Heart left ventricle (tissue), 16 donors: ENCODE data around the gene LCN2. TPM values are rescaled to one million over a fixed set of nuclear protein-coding genes. Genes with fewer than 3 reads are reported as not detected.

Source experiments
- ATAC-seq, 4 donors: fragments of 200-7000 bp; cut with Tn5 transposase; one replicate each; pipeline ENCODE4 v1.9.1; 2020 to 2022; ENCODE audit warnings: moderate library complexity in 4 of 4, mild to moderate bottlenecking in 3 of 4, moderate number of reproducible peaks in 1 of 4
- DNase-seq, 5 donors: peaks; one replicate each; pipeline ENCODE4 v3.0.0-alpha.2; 2020
- H3K27ac ChIP-seq, 12 donors: fragments of 200-600 bp; sonication (generic) in 4 of 12; one replicate each; pipeline versions ENCODE4 v1.5.0 to v1.8.0; 2016 to 2022; ENCODE audit warnings: mild to moderate bottlenecking in 2 of 12
- H3K27me3 ChIP-seq, 9 donors: fragments of 200-600 bp; sonication (generic) in 2 of 9; one replicate each; pipeline versions ENCODE4 v1.5.1 to v1.8.0; 2016 to 2022; ENCODE audit warnings: mild to moderate bottlenecking in 3 of 9
- H3K36me3 ChIP-seq, 9 donors: fragments of 200-600 bp; sonication (generic) in 2 of 9; one replicate each; pipeline versions ENCODE4 v1.5.0 to v1.8.0; 2018 to 2022; ENCODE audit warnings: mild to moderate bottlenecking in 2 of 9
- H3K4me1 ChIP-seq, 12 donors: fragments of 200-600 bp; sonication (generic) in 4 of 12; one replicate each; pipeline versions ENCODE4 v1.5.0 to v1.8.0; 2016 to 2022; ENCODE audit warnings: mild to moderate bottlenecking in 3 of 12
- H3K4me3 ChIP-seq, 12 donors: fragments of 200-600 bp; sonication (generic) in 4 of 12; one replicate each; pipeline versions ENCODE4 v1.5.0 to v1.8.0; 2017 to 2022; ENCODE audit warnings: mild to moderate bottlenecking in 9 of 12, moderate library complexity in 4 of 12
- H3K9me3 ChIP-seq, 12 donors: fragments of 200-600 bp; sonication (generic) in 4 of 12; one replicate each; pipeline versions ENCODE4 v1.5.0 to v1.8.0; 2016 to 2022; ENCODE audit warnings: mild to moderate bottlenecking in 1 of 12
- CTCF ChIP-seq, 12 donors: fragments of 200-600 bp; sonication (generic) in 4 of 12; IDR thresholded peaks; one replicate each; pipeline versions ENCODE4 v1.5.0 to v1.8.0; 2018 to 2022; ENCODE audit warnings: antibody characterized with exemption in 12 of 12, mild to moderate bottlenecking in 5 of 12
- POLR2A ChIP-seq, 2 donors: fragments of 450-650 bp; IDR thresholded peaks; one replicate each; pipeline ENCODE4 v1.6.1; 2017; ENCODE audit warnings: antibody characterized with exemption in 2 of 2, mild to moderate bottlenecking in 2 of 2, moderate library complexity in 2 of 2
- WGBS, 4 donors: extraction: QIAGEN DNeasy Blood & Tissue Kit in 2 of 4; methylation state at CpG; one replicate each; pipeline versions ENCODE4 v1.1.5 to v1.1.7; 2013 to 2018; 5-methylcytosine and 5-hydroxymethylcytosine counted together
- intact Hi-C, 10 donors: fragments of 100-400 bp; cut with DNase I; formaldehyde crosslinking; loops; one replicate each; pipeline versions ENCODE4 v1.11.1 to v1.14.2; 2022
- polyA plus RNA-seq, 2 donors: library from polyadenylated mRNA; stranded (reverse); fragments of 200-250 nt; gene quantifications; one replicate each; pipeline ENCODE4 v1.2.3, GENCODE V29; 2013
- total RNA-seq, 9 donors: library from RNA; depleted of rRNA in 2 of 9; stranded (reverse); fragments of >200 nt in 2 of 9; fragmentation: NEBNext Ultra II Directional in 3 of 9; extraction: Animal tissue kit (Norgen Biotek cat#: 25700) in 3 of 9; gene quantifications; one replicate each; pipeline versions ENCODE4 v1.1.0 to v1.2.4, GENCODE V29; 2016 to 2023
- donor health status: ischemic (EF 13 %, LVEDD 7.1; RV severe dilation, severe dysfunction).
- donor health status: healthy with polysubstance abuse.
- donor health status: DM: no; HTN: yes; CAD: no.
- donor health status: DM: no; HTN: no; CAD: no.
- donor health status: ischemic (EF 25% LVEDD 6.9; RV normal size, moderate dysfunction).
- donor health status: ischemic (EF 25% LVEDD 5.7; RV mildly dilated, moderate dysfunction).
- donor health status: healthy.
- donor health status: DM: yes; HTN: yes; CAD: no.
- donor health status: ischemic (EF 35%, LVEDD 5.7; RV mildly dilated, moderate dysfunction).
- donor health status: nonischemic (EF 11% LVEDD 7.7; RV severe dilation, severe dysfunction).
- donor health status: DM: yes; HTN: yes; CAD: no.
- donor health status: PGD.
- donor health status: ischemic (EF 29% LVEDD 5.4; RV normal size, mild dysfunction).
- donor health status: nonischemic (EF 23%, LVEDD 6.1; RV moderate dilation, normal function).

LCN2 gene
- total and polyA plus RNA-seq, 11 donors: 1.1 to 5.8 TPM; not detected in 9

GRCh38 chr9:128185979-128186965, 37.0 kb downstream of the LCN2 start:
- H3K9me3 ChIP-seq: no peaks in the 10 kb centered on the region
- ATAC-seq (no peak), DNase-seq (no peak)
- intact Hi-C loops: loop anchor here in 1 of 10 donors (10.0 kb wide), 1 partner anchor 139 kb away; the partner anchor contains the start of genes COQ4 and TRUB2
- H3K4me1 ChIP-seq: peaks cover 7 to 13% (median 11%) of the 10 kb centered on the region in 12 donors
- TF ChIP-seq POLR2A (IDR thresholded peaks at IDR 0.05) (no peak), CTCF (IDR thresholded peaks at IDR 0.05) (no peak)
- H3K36me3 ChIP-seq: peaks cover 0 to 83% (median 70%) of the 10 kb centered on the region in 9 donors
- H3K4me3 ChIP-seq: no peak overlapping the region
- H3K27ac ChIP-seq: no peak overlapping the region
- no peaks in the 10 kb centered on the region for H3K27me3 ChIP-seq
- whole genome bisulfite sequencing, 4 donors: 88 to 92% (median 91%) methylated on average over 11 of the region's 11 CpGs

GRCh38 chr9:128187361-128187760, 38.1 kb downstream of the LCN2 start:
- WGBS, 4 donors: 95 to 100% (median 96%) methylated on average over 2 of the region's 2 CpGs
- no peak overlapping the region for H3K4me3 ChIP-seq
- TF ChIP-seq POLR2A (IDR thresholded peaks at IDR 0.05): no peak
- no peak for TF ChIP-seq CTCF (IDR thresholded peaks at IDR 0.05)
- no peak overlapping the region for H3K27ac ChIP-seq
- no peak for ATAC-seq
- peaks cover 0 to 80% (median 70%) of the 10 kb centered on the region in 9 donors for H3K36me3 ChIP-seq
- no peak for DNase-seq
- no peaks in the 10 kb centered on the region for H3K9me3 ChIP-seq
- H3K4me1 ChIP-seq: peaks cover 7 to 20% (median 14%) of the 10 kb centered on the region in 12 donors
- H3K27me3 ChIP-seq: no peaks in the 10 kb centered on the region
- intact Hi-C loops: loop anchor here in 1 of 10 donors (10.0 kb wide), 1 partner anchor 137 kb away; the partner anchor contains the start of genes COQ4 and TRUB2

- TF ChIP-seq POLR2A (IDR thresholded peaks at IDR 0.05) (no peak), CTCF (IDR thresholded peaks at IDR 0.05) (no peak)
- Histone ChIP-seq H3K36me3 (peaks cover 0 to 71% (median 63%) of the 10 kb centered on the region in 9 donors), H3K9me3 (no peaks in the 10 kb centered on the region), H3K27ac (no peak overlapping the region), H3K4me3 (no peak overlapping the region), H3K4me1 (peaks cover 7 to 27% (median 18%) of the 10 kb centered on the region in 12 donors), H3K27me3 (no peaks in the 10 kb centered on the region)
- intact Hi-C loops: loop anchor here in 1 of 10 donors (10.0 kb wide), 1 partner anchor 137 kb away; the partner anchor contains the start of genes COQ4 and TRUB2
- WGBS, 4 donors: 76 to 82% (median 77%) methylated on average over 1 of the region's 1 CpG
- ATAC-seq (no peak), DNase-seq (no peak)
Measured at GRCh38 chr9:128188209-128188608, 39.0 kb downstream of the LCN2 start.

GRCh38 chr9:128190013-128190412, 40.8 kb downstream of the LCN2 start:
- H3K9me3 ChIP-seq: no peaks in the 10 kb centered on the region

More at GRCh38 chr9:128190013-128190412, 40.8 kb downstream of the LCN2 start:
- Histone ChIP-seq H3K27ac (no peak overlapping the region), H3K4me3 (peak overlapping the region in 5 of 12 donors; percentile 79 to 98 (median 92)), H3K4me1 (peaks cover 7 to 31% (median 18%) of the 10 kb centered on the region in 12 donors), H3K36me3 (peaks cover 0 to 53% (median 45%) of the 10 kb centered on the region in 9 donors), H3K27me3 (no peaks in the 10 kb centered on the region)
- no peak for TF ChIP-seq CTCF (IDR thresholded peaks at IDR 0.05)
- no peak for TF ChIP-seq POLR2A (IDR thresholded peaks at IDR 0.05)
- DNase-seq (no peak), ATAC-seq (no peak)
- 60 to 70% (median 65%) methylated on average over 2 of the region's 2 CpGs for WGBS, 4 donors
- intact Hi-C loops: loop anchor here in 2 of 10 donors (5.0 to 10.0 kb wide), 2 partner anchors 155 to 437 kb away; partner anchors contain the start of gene SLC27A4 (in 1 of the 2)
